RPMI8226 (cell line): ENCODE data around the gene DGCR2.

Source experiments
- DNase-seq: peaks from one replicate; pipeline ENCODE4 v3.0.0-alpha.2; 2015

The DGCR2 gene

GRCh38 chr22:19126309-19127273 lies 4.4 kb upstream of the DGCR2 start:
- DNase-seq: no peak

GRCh38 chr22:19125474-19126308 lies 3.5 kb upstream of the DGCR2 start:
- no peak for DNase-seq

GRCh38 chr22:19125011-19125410 lies 2.8 kb upstream of the DGCR2 start:
- DNase-seq: no peak

- no peak for DNase-seq
These were observed 2.2 kb upstream of the DGCR2 start for GRCh38 chr22:19124377-19124776.

- DNase-seq: no peak
These were observed 1.7 kb upstream of the DGCR2 start for GRCh38 chr22:19123936-19124335.

- no peak for DNase-seq
These were observed 710 bp upstream of the DGCR2 start for GRCh38 chr22:19122752-19123492.

- DNase-seq: peak; percentile 19
These were observed 525 bp downstream of the DGCR2 start for GRCh38 chr22:19121631-19122142.

GRCh38 chr22:19120829-19121630 lies 1.2 kb downstream of the DGCR2 start:
- no peak for DNase-seq

GRCh38 chr22:19119949-19120348 lies 2.3 kb downstream of the DGCR2 start:
- no peak for DNase-seq

GRCh38 chr22:19118329-19118880 lies 3.8 kb downstream of the DGCR2 start:
- peak; percentile 65 for DNase-seq

- DNase-seq: no peak
These were observed 5.1 kb downstream of the DGCR2 start for GRCh38 chr22:19117111-19117512.

GRCh38 chr22:19115628-19116027 lies 6.6 kb downstream of the DGCR2 start:
- no peak for DNase-seq

- DNase-seq: no peak
These were observed 7.1 kb downstream of the DGCR2 start for GRCh38 chr22:19114984-19115552.

- DNase-seq: no peak
These were observed 8.8 kb downstream of the DGCR2 start for GRCh38 chr22:19113429-19113828.

GRCh38 chr22:19111584-19111983 lies 10.6 kb downstream of the DGCR2 start:
- no peak for DNase-seq

- no peak for DNase-seq
These were observed 11.1 kb downstream of the DGCR2 start for GRCh38 chr22:19111140-19111539.

- no peak for DNase-seq
These were observed 11.6 kb downstream of the DGCR2 start for GRCh38 chr22:19110646-19111045.

GRCh38 chr22:19110064-19110458 lies 12.2 kb downstream of the DGCR2 start:
- DNase-seq: no peak

- DNase-seq: peak; percentile 47
These were observed 12.8 kb downstream of the DGCR2 start for GRCh38 chr22:19109198-19110063.

GRCh38 chr22:19108807-19109197 lies 13.4 kb downstream of the DGCR2 start:
- DNase-seq: no peak
